Measurements from ENCODE around the gene PRLR.

- TF ChIP-seq CTCF (IDR thresholded peaks at IDR 0.05; ENCODE audit: insufficient read depth, low read depth, low read length): no peak
- no peak for TF ChIP-seq EZH2 (IDR thresholded peaks at IDR 0.05; ENCODE audit: insufficient read depth, low read length)
These were observed 170.1 kb downstream of the PRLR start for GRCh38 chr5:35060236-35060635.

Measured in astrocyte (in vitro differentiated cells and primary cell).